Breast epithelium (tissue), 4 donors: Measurements from ENCODE around the gene NCS1. TPM values are rescaled to one million over a fixed set of nuclear protein-coding genes. Genes with fewer than 3 reads are reported as not detected.

Source experiments
- DNase-seq, 2 donors: peaks; one replicate each; pipeline ENCODE4 v3.0.0-alpha.2; 2019; ENCODE audit warnings: low spot score in 2 of 2
- H3K27ac ChIP-seq, 2 donors: fragments of 200-600 bp; sonication (generic) in 1 of 2; one replicate each; pipeline ENCODE4 v1.5.1; 2016 to 2019; ENCODE audit warnings: mild to moderate bottlenecking in 1 of 2
- H3K27me3 ChIP-seq, 2 donors: fragments of 200-600 bp; sonication (generic) in 1 of 2; one replicate each; pipeline versions ENCODE4 v1.5.1 to v1.6.0; 2017 to 2019; ENCODE audit warnings: control low read depth in 1 of 2, mild to moderate bottlenecking in 1 of 2
- H3K36me3 ChIP-seq: fragments of 200-600 bp; one replicate; pipeline ENCODE4 v1.5.1; 2019
- H3K4me1 ChIP-seq, 2 donors: fragments of 200-600 bp; sonication (generic); one replicate each; pipeline ENCODE4 v1.5.1; 2016 to 2019; ENCODE audit warnings: control low read depth in 1 of 2
- H3K4me3 ChIP-seq, 3 donors: fragments of 200-600 bp; sonication (generic); 1 replicate in 2 of 3; 2 replicates in 1 of 3; pipeline ENCODE4 v1.5.1; 2016 to 2019; ENCODE audit warnings: mild to moderate bottlenecking in 3 of 3, moderate library complexity in 2 of 3
- H3K9me3 ChIP-seq, 2 donors: fragments of 200-600 bp; sonication (generic) in 1 of 2; one replicate each; pipeline ENCODE4 v1.5.1; 2016 to 2019; ENCODE audit warnings: control low read depth in 1 of 2
- CTCF ChIP-seq, 3 donors: fragments of 450-650 bp; IDR thresholded peaks; one replicate each; pipeline ENCODE4 v1.5.1; 2016 to 2017; ENCODE audit warnings: antibody characterized with exemption in 3 of 3, mild to moderate bottlenecking in 3 of 3, moderate library complexity in 3 of 3
- POLR2A ChIP-seq: fragments of 450-650 bp; IDR thresholded peaks from one replicate; pipeline ENCODE4 v1.6.1; 2016; ENCODE audit warnings: antibody characterized with exemption, mild to moderate bottlenecking, moderate library complexity
- POLR2AphosphoS5 ChIP-seq, 3 donors: sonication (generic); formaldehyde crosslinking; IDR thresholded peaks; one replicate each; pipeline ENCODE4 v1.6.1; 2017; ENCODE audit warnings: antibody characterized with exemption in 3 of 3
- intact Hi-C: fragments of 100-400 bp; cut with DNase I; formaldehyde crosslinking; loops from one replicate; pipeline ENCODE4 v1.15.1; 2023; ENCODE audit warnings: low total_unique reads
- total RNA-seq, 3 donors: library from RNA; depleted of rRNA; stranded (reverse); fragments of >200 nt; gene quantifications; one replicate each; pipeline ENCODE4 v1.1.0, GENCODE V29; 2016

NCS1 gene
- total RNA-seq, 3 donors from 2014 or later, result 3.2 to 3.9 (median 3.4) TPM

- intact Hi-C loops, result no loop called here
- Histone ChIP-seq H3K27ac (no peak overlapping the region), H3K36me3 (no peaks in the 10 kb centered on the region), H3K4me3 (no peak overlapping the region), H3K9me3 (no peaks in the 10 kb centered on the region), H3K27me3 (no peaks in the 10 kb centered on the region), H3K4me1 (no peaks in the 10 kb centered on the region)
- TF ChIP-seq POLR2AphosphoS5 (IDR thresholded peaks at IDR 0.05) (no peak), POLR2A (no peak), CTCF (IDR thresholded peaks at IDR 0.05) (no peak)
- DNase-seq, result no peak
These were observed 5.8 kb upstream of the NCS1 start for GRCh38 chr9:130166399-130166798.

- DNase-seq, result no peak
- intact Hi-C loops, result no loop called here
- H3K4me3 ChIP-seq, result no peak overlapping the region
These were observed 4.3 kb upstream of the NCS1 start for GRCh38 chr9:130167927-130168326.

GRCh38 chr9:130171226-130172148, 717 bp upstream of the NCS1 start:
- Histone ChIP-seq H3K36me3 (no peaks in the 10 kb centered on the region), H3K9me3 (no peaks in the 10 kb centered on the region), H3K27ac (no peak overlapping the region), H3K4me1 (no peaks in the 10 kb centered on the region), H3K27me3 (no peaks in the 10 kb centered on the region), H3K4me3 (peak overlapping the region; percentile 42 to 93 (median 68))
- no peak for DNase-seq
- intact Hi-C loops, result no loop called here
- TF ChIP-seq POLR2AphosphoS5 (IDR thresholded peaks at IDR 0.05) (no peak), POLR2A (no peak), CTCF (IDR thresholded peaks at IDR 0.05) (no peak)

More at GRCh38 chr9:130167927-130168326, 4.3 kb upstream of the NCS1 start:
- Histone ChIP-seq H3K36me3 (no peaks in the 10 kb centered on the region), H3K27ac (no peak overlapping the region), H3K9me3 (no peaks in the 10 kb centered on the region), H3K27me3 (no peaks in the 10 kb centered on the region), H3K4me1 (no peaks in the 10 kb centered on the region)
- TF ChIP-seq POLR2A (no peak), POLR2AphosphoS5 (IDR thresholded peaks at IDR 0.05) (no peak), CTCF (IDR thresholded peaks at IDR 0.05) (no peak)

- H3K4me1 ChIP-seq, result no peaks in the 10 kb centered on the region
- no peaks in the 10 kb centered on the region for H3K9me3 ChIP-seq
- no peak for DNase-seq
- H3K27me3 ChIP-seq, result no peaks in the 10 kb centered on the region
- H3K4me3 ChIP-seq, result peak overlapping the region; percentile 63 to 93 (median 68)
- peak overlapping the region in 1 of 2 donors; percentile 5 for H3K27ac ChIP-seq
- H3K36me3 ChIP-seq, result no peaks in the 10 kb centered on the region
- intact Hi-C loops, result no loop called here
- TF ChIP-seq CTCF (IDR thresholded peaks at IDR 0.05) (no peak), POLR2A (no peak), POLR2AphosphoS5 (IDR thresholded peaks at IDR 0.05) (no peak)
These were observed 858 bp downstream of the NCS1 start for GRCh38 chr9:130172858-130173665.

- Histone ChIP-seq H3K27me3 (no peaks in the 10 kb centered on the region), H3K36me3 (no peaks in the 10 kb centered on the region), H3K4me1 (no peaks in the 10 kb centered on the region), H3K27ac (peak overlapping the region in 1 of 2 donors; percentile 5), H3K4me3 (peak overlapping the region; percentile 63 to 93 (median 68)), H3K9me3 (no peaks in the 10 kb centered on the region)
- intact Hi-C loops, result no loop called here
- no peak for DNase-seq
- no peak for TF ChIP-seq POLR2AphosphoS5 (IDR thresholded peaks at IDR 0.05)
- no peak for TF ChIP-seq CTCF (IDR thresholded peaks at IDR 0.05)
- no peak for TF ChIP-seq POLR2A
These were observed 1.4 kb downstream of the NCS1 start for GRCh38 chr9:130173666-130173983.
